ENCODE results near the gene ANTXR1. TPM values are rescaled to one million over a fixed set of nuclear protein-coding genes. Genes with fewer than 3 reads are reported as not detected.
A peak's percentile ranks its signal among the peaks of the same experiment; 100 is the strongest.

Gene ANTXR1
- total RNA-seq, 1 donor from 2014 or later: 73.4 TPM

- Mint-ChIP-seq H3K4me3 (ENCODE audit: low read depth) (no peak overlapping the region), H3K4me1 (ENCODE audit: low read depth) (peaks cover 20% of the 10 kb centered on the region), H3K27ac (peak overlapping the region; percentile 79), H3K27me3 (no peaks in the 10 kb centered on the region), H3K9me3 (ENCODE audit: low read depth) (peaks cover 16% of the 10 kb centered on the region), H3K36me3 (ENCODE audit: insufficient read depth) (peaks cover 24% of the 10 kb centered on the region)
- TF ChIP-seq, protein P1, sequence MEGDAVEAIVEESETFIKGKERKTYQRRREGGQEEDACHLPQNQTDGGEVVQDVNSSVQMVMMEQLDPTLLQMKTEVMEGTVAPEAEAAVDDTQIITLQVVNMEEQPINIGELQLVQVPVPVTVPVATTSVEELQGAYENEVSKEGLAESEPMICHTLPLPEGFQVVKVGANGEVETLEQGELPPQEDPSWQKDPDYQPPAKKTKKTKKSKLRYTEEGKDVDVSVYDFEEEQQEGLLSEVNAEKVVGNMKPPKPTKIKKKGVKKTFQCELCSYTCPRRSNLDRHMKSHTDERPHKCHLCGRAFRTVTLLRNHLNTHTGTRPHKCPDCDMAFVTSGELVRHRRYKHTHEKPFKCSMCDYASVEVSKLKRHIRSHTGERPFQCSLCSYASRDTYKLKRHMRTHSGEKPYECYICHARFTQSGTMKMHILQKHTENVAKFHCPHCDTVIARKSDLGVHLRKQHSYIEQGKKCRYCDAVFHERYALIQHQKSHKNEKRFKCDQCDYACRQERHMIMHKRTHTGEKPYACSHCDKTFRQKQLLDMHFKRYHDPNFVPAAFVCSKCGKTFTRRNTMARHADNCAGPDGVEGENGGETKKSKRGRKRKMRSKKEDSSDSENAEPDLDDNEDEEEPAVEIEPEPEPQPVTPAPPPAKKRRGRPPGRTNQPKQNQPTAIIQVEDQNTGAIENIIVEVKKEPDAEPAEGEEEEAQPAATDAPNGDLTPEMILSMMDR (IDR thresholded peaks at IDR 0.05; ENCODE audit: unreplicated experiment): no peak
- no peak for DNase-seq (ENCODE audit: low spot score, unreplicated experiment)
Observed at GRCh38 chr2:69061525-69061924, 48.5 kb downstream of the ANTXR1 start.

GRCh38 chr2:69062307-69062962, 49.5 kb downstream of the ANTXR1 start:
- DNase-seq (ENCODE audit: low spot score, unreplicated experiment): no peak
- peak overlapping the region; percentile 79 for H3K27ac Mint-ChIP-seq
- no peak overlapping the region for H3K4me3 Mint-ChIP-seq (ENCODE audit: low read depth)
- TF ChIP-seq, protein P1 (IDR thresholded peaks at IDR 0.05; ENCODE audit: unreplicated experiment): no peak
- H3K4me1 Mint-ChIP-seq (ENCODE audit: low read depth): peaks cover 20% of the 10 kb centered on the region
- peaks cover 16% of the 10 kb centered on the region for H3K9me3 Mint-ChIP-seq (ENCODE audit: low read depth)
- H3K36me3 Mint-ChIP-seq (ENCODE audit: insufficient read depth): peaks cover 25% of the 10 kb centered on the region
- H3K27me3 Mint-ChIP-seq: no peaks in the 10 kb centered on the region

DNA sequence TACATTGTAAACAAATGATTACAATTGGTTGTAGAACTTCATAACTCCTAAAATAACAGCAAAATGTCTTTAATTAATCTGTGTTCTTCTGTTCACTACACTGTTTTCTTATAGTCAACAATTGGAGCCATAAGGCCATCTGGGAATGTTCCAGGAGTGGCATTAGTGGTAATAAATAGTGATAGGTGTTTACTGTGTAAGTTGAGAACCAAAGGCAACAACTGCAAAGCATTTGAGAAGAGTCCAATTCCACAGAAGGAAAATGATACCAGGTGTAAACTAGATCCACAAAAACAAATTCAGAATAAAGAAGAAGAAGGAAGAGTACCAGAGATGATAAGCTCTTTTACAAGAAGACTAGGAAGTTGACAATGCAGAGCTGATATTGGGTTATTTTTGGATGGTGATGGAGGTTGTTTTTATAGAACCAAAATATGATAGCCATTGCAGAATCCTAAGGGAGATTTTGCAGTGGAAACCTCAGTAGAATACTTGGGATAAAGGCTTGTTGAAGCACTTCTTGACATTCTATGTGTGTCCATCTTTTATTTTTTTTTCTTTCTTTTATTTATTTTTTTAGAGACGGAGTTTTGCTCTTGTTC, 52.9 kb downstream of the ANTXR1 start:
- H3K4me1 Mint-ChIP-seq (ENCODE audit: low read depth): peaks cover 17% of the 10 kb centered on the region

GRCh38 chr2:69067026-69067630, 54.1 kb downstream of the ANTXR1 start:
- DNase-seq (ENCODE audit: low spot score, unreplicated experiment): no peak
- no peak overlapping the region for H3K4me3 Mint-ChIP-seq (ENCODE audit: low read depth)
- H3K9me3 Mint-ChIP-seq (ENCODE audit: low read depth): peaks cover 9% of the 10 kb centered on the region
- H3K4me1 Mint-ChIP-seq (ENCODE audit: low read depth): peaks cover 5% of the 10 kb centered on the region
- no peak overlapping the region for H3K27ac Mint-ChIP-seq
- TF ChIP-seq, protein P1 (IDR thresholded peaks at IDR 0.05; ENCODE audit: unreplicated experiment): no peak
- no peaks in the 10 kb centered on the region for H3K27me3 Mint-ChIP-seq
- peaks cover 10% of the 10 kb centered on the region for H3K36me3 Mint-ChIP-seq (ENCODE audit: insufficient read depth)

More for the DNA sequence above, 52.9 kb downstream of the ANTXR1 start:
- Mint-ChIP-seq H3K9me3 (ENCODE audit: low read depth) (peaks cover 9% of the 10 kb centered on the region), H3K36me3 (ENCODE audit: insufficient read depth) (peaks cover 10% of the 10 kb centered on the region), H3K4me3 (ENCODE audit: low read depth) (no peak overlapping the region), H3K27me3 (no peaks in the 10 kb centered on the region), H3K27ac (no peak overlapping the region)
- TF ChIP-seq, protein P1 (IDR thresholded peaks at IDR 0.05; ENCODE audit: unreplicated experiment): no peak
- no peak for DNase-seq (ENCODE audit: low spot score, unreplicated experiment)

DNA sequence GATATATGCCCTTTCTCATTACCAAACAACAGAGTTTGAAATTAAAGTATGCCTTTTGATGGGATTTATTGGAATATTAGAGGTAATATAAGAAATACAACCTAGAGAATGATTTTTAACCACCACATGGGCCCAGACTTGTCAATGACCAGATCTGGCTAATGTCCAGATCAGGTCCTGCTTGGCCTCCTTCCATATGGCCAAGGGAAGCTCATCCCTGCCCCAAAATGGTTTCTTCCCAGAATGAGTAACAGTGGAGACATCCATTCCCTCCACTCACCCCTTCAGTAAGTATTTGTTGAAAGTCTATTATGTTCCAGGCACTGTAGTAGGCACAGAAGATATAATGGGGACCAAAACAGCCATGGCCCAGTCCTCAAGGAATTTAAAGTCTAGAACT, 54.9 kb downstream of the ANTXR1 start:
- Mint-ChIP-seq H3K27me3 (no peaks in the 10 kb centered on the region), H3K9me3 (ENCODE audit: low read depth) (peaks cover 9% of the 10 kb centered on the region), H3K4me1 (ENCODE audit: low read depth) (no peaks in the 10 kb centered on the region), H3K27ac (no peak overlapping the region), H3K4me3 (ENCODE audit: low read depth) (no peak overlapping the region), H3K36me3 (ENCODE audit: insufficient read depth) (peaks cover 10% of the 10 kb centered on the region)
- TF ChIP-seq, protein P1 (IDR thresholded peaks at IDR 0.05; ENCODE audit: unreplicated experiment): no peak
- DNase-seq (ENCODE audit: low spot score, unreplicated experiment): no peak

All from progenitor cell of endocrine pancreas (in vitro differentiated cells).